NCI-H2029 (cell line): ENCODE results near the gene DBH.

Experiments used
- DNase-seq: peaks from one replicate; lab custom pipeline; 2025; lab: John Stamatoyannopoulos, UW

DBH gene

DNA sequence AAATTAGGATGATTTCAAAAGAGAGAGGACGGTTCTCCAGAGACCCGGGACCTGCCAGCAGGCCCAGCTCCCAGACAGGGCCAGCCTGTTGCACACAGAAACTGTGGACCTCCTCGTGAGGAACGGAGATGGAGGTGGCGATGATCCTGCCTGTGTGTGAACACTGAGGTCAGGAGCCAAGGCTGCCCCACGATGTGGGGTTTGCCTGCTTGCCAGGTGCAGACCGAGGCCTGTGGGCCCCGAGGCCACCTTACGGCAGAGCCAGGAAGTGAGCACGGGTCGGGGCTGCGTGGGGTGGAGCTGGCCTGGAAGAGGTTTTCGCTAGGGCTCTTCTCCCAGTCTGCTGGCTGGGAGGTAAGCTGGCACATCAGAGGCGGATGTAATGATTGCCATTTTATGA lies 31.3 kb upstream of the DBH start:
- no peak for DNase-seq

DNA sequence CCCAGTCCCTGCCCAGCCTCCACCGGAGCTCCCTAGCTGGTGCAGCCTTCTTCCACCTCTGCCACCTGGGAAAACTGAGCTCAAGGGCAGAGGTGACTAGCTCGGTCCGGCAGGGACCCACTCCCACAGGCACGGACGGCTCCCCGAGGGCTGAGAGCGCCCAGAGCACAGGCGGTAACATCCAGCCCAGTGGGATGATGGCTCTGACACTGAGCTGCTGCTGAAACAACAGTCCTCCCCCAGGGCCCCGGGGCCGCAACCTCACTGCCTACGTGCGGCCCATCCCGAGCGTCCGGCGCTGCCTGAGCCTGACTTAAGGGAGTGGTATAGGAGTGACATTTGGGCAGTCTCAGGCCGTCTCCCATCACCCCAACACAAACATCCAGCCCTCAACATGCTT lies 30.7 kb upstream of the DBH start:
- no peak for DNase-seq

DNA sequence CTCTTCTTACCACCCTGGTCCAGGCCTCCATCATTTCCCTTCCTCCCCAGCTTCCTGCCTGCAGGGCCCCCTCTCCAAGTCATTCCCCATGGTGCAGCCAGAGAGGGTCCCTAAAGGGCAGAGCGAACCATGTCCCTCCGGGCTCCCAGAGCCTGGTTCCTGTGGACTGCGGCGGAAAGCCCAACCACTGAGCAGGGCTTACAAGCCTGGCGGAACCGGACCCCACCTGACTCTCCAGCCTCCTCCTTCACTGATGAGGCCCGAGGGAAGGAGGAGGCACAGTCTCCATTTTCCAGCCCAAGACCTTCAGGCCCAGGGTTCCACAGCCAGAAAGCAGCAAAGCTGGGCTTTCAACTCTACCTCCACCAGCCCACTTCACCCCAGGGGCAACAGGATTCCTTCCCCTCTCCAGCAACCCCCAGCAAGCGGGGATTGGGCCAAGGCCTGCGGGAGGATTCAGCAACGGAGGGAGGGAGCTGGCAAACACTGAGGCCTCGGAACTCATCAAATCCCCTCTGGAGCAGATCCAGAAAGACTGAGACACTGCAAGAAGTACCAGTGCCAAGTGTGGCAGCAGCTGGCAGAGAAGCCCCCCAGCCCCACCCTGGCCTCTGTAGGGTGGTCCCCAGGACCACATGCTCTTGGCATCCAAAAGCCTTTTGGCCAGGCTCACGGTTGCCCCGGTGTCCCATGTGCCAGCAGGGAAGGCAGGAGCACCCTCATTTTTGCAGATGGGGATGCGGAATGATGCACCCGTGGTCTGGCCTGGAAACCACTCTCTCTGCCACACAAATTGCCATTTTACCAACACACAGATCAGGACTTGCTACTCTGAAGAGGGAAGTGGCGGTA lies 30.1 kb upstream of the DBH start:
- no peak for DNase-seq

DNA sequence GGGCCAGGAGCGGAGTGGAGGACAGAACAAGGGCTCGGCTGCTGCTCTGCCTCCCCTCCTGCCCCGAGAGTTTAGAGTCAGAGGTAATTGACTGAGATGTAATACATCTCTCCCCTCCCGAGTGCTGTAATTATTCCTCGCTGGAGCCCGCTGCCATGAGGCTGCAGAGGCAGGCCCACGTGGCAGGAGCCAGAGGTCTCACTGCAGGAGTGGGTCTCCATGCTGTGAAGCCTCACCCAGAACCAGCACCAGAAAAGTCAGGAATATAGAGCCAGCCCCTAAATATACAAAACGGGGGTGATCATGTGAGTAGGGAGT lies 29.5 kb upstream of the DBH start:
- no peak for DNase-seq

DNA sequence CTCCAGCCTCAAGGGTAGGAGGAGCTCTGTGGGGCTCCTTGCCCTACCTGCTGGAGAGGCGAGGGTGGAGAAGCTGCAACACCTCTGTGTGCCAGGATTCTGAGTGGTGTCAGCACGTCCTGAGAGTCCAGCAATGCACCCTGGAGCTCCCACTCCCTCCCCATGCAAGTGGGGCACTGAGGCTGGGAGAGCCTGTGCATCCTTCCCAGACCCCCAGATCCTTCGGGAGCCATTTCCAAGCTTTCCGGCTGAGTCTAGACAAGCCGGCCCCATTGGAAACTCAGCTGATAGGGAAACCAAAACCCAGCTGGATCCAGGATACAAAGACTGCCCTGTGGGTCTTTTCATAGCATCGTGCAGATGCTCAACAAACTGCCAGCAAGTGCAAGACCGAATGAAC lies 28.8 kb upstream of the DBH start:
- DNase-seq, result no peak

DNA sequence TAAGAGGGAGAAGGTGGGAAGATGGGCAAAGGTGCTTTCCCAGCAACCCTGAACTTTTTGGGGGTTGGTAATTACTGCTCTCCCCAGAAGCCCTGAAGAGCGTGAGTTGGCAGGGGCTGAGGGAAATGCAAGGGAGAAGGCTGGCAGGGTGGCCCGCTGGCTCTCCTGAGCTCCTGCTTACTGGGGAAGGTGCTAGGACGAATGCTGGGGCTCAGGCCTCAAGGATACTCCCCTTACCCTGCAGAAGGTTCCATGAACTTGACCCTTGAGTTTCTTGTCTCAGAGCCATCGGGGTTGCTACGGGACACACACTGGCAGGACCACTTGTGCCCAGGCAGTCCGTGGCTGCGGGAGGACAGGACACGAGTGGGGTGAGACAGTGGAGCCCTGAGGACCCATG lies 28.2 kb upstream of the DBH start:
- DNase-seq, result no peak

DNA sequence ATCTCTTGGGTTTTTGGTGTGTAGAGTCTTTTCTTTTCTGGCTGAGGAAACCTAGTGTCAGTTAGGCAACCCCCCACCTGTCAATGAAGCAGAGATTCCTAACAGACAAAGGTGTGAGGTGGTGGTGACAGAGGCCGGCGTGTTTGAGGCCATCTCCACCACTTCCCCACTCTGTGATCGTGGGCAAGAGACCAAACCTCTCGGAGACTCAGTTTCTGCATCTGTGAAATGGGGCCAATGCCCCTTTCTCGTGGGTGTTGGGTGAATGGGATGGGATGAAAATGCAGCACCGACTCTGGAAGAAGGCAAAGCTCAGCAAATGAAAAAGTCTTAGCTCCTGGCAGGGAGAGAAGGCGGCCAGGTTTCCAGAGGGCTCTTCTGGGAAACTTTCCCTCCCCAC lies 27.8 kb upstream of the DBH start:
- no peak for DNase-seq

DNA sequence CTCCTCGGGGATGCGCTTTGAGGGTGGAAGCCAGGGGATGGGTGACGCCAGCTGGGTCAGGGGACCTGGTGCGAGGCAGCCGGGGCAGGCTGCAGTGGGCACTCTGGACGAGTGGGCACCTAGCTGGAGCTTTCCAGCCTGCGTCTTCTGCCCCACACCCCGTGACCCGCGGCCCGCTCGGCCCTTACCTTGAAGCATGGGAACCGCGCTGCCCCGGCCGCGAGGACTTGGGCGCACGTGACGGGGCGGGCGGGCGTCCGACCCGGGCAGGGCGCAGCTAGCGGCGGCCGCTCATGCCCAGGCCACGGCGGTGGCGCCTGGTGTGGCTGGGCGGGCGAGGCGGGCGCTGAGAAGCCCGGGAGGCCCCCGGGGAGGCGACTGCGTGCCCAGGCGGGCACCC lies 27.3 kb upstream of the DBH start:
- no peak for DNase-seq

DNA sequence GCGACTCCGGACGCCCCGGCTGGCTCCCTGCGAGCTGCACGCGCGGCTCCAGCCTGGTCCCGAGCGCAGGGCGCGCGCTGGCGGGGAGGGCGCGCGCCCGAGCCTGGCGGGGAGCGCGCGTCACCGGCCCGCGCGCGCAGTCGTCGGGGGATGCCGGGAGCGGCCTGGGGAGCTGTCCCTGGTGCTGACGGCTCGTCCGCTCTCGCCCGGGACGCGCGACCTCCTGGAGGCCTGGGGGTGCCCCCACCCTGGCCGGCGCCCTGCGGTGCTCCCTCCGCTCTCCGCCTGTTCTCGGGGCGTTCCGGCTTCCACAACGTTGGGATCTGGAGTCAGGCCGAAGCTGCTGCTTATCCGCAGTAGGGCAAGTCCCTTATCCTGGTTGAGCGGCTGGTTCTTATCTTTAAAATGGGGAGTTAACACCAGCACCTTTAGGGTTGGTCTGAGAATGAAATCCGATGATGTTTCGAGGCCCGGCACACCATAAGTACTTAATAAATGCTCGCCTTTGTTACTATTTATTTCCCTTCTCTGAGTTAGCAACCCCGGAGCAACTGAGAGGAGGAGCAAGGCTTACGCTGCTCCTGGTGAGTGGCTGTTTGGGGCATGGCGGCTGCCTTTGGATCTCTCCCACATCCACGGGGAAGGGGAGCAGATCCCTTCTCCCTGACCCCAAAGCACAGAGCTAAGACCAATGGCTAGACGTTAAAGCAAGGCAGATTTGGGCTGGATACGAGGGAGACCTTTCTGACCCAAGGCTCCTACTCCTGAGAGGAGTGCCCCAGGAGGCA lies 26.7 kb upstream of the DBH start, which contains the start of gene FAM163B:
FAM163B (minus strand) TSS at position 79 of the 788 bp plus-strand sequence. CDS start 29,166 bp downstream, outside the sequence.
- DNase-seq, result peak; percentile 40

DNA sequence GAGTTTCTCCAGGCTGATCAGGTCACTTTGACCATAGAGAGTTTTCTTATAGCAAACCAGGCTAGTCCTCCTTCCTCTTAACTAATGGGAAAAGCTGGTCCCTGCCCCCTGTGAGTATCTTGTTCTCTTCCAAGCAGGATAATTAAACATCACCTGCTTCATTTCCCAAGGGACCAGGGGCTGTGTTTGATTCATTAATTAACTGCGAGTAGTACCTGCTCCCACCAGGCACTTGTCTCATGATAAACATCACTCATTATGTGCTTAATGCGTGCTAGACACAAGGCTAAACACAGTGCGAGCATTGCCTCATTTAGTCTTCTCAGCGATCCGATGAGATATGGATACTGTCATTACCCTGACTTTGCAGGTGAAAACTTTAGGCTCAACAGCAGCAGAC lies 25.3 kb upstream of the DBH start:
- DNase-seq, result peak; percentile 44

DNA sequence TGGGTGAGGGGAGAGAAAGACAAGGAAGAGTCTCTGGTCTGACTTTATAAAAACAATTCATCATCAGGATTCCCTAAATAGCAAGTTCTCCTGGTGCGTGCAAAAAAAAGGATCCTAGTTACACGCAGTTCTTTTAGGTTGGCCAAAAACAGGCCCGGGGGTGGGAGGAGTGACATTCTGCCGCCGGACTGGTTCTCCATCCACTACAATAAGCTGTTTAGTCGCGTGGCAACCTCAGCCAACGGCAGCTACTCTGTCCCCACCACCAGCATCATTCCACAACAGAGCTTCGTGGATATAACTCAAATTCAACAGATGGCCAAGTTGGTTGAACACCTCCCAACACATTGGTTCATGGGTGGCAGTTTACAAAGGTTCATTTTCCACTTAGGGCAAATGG lies 24.1 kb upstream of the DBH start:
- no peak for DNase-seq

DNA sequence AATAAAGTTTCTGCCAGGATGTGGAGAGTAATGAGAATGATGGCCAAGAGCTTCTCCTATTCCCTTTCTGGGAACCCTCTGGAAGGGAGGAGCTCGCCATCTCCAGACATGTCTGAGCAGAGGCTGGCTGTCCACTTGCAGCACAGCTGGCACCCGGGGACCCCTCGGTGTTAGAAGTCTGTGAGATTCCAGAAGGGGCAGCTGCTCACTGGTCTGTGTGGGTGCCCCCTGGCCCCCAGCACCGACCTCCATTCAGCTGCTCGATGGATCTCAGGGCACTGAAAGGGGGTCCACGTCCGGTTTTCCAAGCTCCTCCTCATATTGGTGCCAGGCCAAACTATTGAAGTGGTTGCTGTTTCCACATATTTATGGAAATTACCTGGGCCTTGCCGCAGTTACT lies 23.3 kb upstream of the DBH start:
- DNase-seq, result no peak

DNA sequence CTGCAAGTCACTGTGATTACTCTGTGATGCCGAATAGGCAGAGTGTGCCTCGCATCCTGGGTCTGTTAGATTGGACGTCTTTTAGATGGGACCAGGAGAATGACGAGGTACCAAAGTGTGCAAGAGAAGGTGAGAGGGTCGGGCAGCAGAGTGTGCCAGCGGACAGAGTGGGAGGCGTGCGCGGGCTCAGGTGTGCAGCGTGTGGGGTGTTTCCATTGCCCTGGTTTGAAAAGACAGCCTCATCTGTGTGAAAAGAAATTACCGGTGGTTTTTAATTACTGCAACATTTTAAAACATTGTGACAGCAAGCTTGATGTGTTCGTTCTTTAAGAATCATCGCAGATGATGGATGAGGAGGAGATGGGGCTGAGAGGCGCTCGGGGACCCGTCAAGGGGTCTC lies 22.7 kb upstream of the DBH start:
- no peak for DNase-seq

DNA sequence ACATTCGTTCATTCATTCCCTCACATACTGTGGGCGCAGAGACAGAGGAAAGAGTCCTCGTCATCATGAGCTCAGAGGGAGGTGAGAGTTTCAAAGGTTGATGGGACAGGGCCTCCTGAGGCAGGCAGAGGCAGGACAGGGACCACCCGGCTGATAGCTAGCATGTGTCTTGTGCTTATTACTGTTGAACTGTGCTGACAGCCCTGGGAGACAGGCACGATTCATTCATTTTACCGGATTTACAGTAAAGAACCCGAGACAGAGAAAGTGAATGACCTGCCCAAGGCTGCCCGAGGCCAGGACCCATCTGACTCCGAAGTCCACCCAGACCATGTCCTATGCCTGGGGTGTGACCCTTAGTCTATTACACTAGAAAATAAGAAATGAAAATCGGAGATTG lies 22.1 kb upstream of the DBH start:
- no peak for DNase-seq

DNA sequence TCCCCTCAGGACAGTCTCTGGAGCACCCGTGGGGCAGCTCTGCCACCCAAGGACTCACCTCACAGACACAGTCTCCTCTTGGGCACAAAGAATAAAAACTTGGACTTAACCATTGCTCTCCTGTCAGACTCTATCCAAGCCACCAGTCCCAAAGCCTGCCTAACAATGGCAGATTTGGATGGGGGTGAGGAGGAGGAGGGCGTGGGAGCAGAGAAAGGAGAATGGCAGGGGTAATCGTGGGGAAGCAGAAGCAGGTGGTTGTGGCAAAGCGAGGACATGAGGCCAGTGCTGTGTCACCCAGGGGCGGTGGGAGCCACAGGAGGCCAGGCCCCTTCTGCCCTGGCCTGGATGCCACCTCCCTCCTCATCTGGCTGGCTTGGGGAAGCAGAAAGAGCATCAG lies 21.5 kb upstream of the DBH start:
- DNase-seq, result no peak

DNA sequence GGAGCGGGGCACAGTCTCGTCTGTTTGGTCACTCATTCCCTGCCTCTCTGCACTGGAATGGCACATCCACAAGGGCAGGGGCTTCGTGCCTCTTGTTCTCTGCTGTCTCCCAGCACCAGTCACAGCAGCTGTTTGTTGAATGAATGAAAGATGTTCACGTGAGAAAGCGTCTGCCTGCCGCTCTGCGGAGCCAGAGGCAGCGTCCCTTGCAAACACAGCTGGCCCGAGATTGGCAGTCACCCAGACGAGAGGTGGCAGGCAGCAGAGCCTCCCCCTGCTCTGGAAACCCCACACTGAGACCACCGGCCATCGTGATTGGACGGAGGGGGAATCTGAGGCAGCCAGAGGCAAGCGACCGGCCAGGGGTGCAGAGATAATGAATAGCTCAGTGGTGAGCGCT lies 21.0 kb upstream of the DBH start:
- peak; percentile 76 for DNase-seq

DNA sequence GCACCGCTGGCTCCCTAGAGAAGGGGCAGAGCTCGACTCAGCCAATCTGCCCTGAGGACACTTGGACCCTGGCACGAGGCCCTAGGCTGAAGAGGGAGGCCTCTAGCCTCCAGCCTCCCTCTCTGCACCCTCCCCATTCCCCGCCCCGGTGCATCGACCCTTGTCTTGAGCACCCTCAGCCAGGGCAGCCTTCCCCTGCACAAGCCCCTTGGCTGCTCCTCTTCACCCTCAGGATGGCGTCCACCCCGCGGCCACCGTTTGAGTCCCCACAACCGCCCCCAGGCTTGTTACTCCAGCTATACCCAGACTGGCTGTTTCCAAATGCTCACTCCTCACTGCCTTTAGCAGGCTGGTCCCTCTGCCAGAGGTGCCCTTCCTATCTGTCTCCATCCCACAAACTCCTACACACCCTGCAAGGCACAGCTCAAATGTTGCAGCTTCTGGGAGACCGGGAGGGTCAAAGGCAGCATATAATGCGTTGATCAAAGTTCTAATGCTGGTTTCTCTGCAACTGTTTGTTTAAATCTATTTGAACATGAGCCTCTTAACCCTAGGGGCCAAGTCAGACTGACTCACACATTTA lies 20.5 kb upstream of the DBH start:
- peak; percentile 76 for DNase-seq

DNA sequence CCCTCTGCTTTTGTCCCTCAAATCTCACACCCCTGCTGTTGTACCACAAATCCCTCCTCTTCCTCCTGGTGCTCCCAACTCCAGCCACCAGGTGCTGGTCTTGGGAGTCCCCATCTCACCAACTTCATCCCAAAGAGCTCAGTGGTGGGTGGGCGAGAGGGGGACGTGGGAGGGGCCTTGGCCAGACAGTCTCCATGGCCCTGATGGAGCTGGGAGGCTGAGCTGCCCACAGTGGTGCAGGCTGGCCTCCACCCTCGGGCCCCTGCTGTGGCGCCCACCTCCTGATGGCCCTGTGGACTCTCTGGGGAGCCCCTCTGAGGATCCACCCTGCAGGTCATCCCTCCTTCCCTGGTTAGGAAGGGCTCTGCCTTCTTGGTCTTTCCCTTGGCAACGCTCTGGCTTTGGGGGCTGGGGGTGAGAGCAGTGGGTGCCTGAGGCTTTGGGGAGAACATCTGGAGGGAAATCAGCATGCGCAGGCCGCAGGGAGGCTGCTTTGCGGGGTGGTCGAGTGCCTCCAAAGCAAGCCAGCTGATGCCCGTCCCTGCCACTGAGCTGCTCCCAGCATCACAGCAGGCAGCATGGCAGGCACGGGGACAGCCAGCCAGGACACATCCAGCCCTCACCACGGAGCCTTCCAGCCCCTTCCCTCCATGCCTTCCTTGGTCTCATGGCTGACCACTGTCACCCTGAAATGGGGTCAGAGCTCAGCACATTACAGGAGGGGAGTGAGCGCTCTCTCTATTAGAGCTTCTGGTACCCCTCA lies 19.3 kb upstream of the DBH start:
- no peak for DNase-seq

DNA sequence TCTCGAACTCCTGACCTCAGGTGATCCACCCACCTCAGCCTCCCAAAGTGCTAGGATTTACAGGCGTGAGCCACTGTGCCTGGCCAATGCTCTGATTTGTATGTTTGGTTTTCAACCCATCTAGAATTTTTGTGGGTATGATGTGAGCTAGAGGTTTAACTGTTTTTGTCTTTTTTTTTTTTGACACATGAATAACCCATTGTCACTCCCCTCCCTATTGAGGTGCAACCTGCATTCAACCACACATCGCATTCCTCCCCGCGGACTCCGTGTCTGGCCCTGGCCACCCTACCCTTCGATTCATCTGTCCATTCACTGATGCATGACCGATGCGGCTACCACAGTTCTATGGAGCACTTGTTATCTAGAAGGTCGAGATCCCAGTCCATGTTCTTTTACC lies 17.4 kb upstream of the DBH start:
- no peak for DNase-seq

DNA sequence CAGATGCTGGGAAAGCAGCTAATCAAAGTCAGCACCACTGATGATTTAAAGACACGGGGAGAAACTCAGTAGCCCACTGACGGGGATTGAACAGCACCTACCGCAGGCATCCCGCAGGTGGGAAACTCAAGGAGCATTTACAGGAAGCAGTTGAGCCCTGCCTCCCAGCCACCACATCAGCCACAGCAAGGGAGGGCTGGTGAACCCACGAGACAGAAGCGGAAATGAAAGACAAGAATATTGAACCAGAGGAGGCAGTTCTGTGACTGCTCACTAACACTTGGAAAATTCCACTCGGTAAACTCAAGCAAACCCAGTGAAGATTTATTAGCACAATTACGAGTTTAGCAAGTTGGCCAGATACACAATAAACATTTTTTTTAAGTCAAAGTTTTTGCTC lies 16.4 kb upstream of the DBH start:
- DNase-seq, result no peak

DNA sequence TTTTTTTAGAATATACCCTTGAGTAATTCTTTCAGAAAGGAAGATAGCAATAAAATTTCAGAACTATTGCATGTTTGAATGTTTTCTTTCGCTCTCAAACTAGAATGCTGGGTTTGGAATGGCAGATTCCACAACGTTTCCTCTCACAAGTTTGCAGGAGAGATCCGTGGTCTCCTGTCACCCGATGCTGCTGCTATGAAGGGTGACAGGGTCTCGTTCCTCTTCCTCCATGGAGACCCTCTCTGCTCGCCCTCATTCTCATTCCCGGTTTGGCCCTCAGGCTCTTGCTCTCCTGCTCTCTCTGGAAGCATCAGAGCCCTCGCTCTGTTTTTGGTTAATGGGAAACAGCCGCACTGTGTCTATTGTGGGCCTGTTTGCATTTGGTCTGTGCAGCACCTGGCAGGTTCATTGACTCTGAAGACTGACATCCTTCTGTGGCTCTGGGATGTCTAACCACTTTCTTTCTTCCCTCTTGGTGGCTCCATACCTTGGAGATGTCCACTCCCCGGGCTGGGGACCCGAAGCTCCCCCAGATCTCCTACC lies 14.4 kb upstream of the DBH start:
- DNase-seq, result no peak

DNA sequence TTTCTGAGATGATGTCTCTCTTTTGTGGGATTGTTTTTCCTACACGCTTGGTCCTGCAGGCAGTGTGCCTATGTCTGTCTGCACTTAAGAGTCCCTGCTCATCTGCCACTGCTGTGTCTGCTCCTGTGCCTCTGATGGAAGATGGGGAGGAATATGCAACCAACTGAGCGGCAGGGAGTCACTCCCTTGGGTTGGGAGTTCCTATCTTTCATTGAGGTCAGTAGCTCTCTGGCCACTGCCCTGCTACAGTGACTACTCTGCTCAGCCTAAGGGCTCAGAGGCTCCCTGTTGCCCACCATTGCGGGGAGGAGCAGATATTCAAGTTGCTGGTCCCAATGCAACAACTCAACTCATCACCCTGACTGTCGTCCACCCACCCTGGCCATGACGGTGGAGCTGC lies 13.6 kb upstream of the DBH start:
- no peak for DNase-seq
